Muscle layer of colon (tissue), 2 donors: ENCODE measurements around the gene ZNF683.
A peak's percentile ranks its signal among the peaks of the same experiment; 100 is the strongest.

ENCODE experiments used
- H3K27ac ChIP-seq: one replicate; pipeline ENCODE4 v1.7.0; 2013; ENCODE audit warnings: low read depth, mild to moderate bottlenecking, low read length, moderate library complexity
- H3K27me3 ChIP-seq, 2 donors: one replicate each; pipeline ENCODE4 v1.7.0; 2013; ENCODE audit warnings: low read length in 2 of 2, mild to moderate bottlenecking in 2 of 2; ENCODE audit not compliant: insufficient read depth in 2 of 2, control insufficient read depth in 1 of 2
- H3K36me3 ChIP-seq: one replicate; pipeline ENCODE4 v1.7.0; 2013; ENCODE audit warnings: mild to moderate bottlenecking, low read length; ENCODE audit not compliant: insufficient read depth
- H3K4me1 ChIP-seq: one replicate; pipeline ENCODE4 v1.7.0; 2013; ENCODE audit warnings: mild to moderate bottlenecking, low read length; ENCODE audit not compliant: insufficient read depth
- H3K4me3 ChIP-seq, 2 donors: one replicate each; pipeline ENCODE4 v1.7.0; 2013; ENCODE audit warnings: low read length in 2 of 2, low read depth in 1 of 2, mild to moderate bottlenecking in 1 of 2, moderate library complexity in 1 of 2
- H3K9ac ChIP-seq: one replicate; pipeline ENCODE4 v1.7.0; 2013; ENCODE audit warnings: low read length
- H3K9me3 ChIP-seq: one replicate; pipeline ENCODE4 v1.7.0; 2013; ENCODE audit warnings: mild to moderate bottlenecking, low read length
- donor health status: abdominal sarcoma.
- donor health status: Adenocarcinoma of cecum.

ZNF683 gene

GRCh38 chr1:26328597-26328996 is 44.0 kb downstream of the ZNF683 start:
- no peaks in the 10 kb centered on the region for H3K4me1 ChIP-seq

GRCh38 chr1:26327956-26328362 is 44.6 kb downstream of the ZNF683 start:
- Histone ChIP-seq H3K27me3 (peaks cover 12 to 13% of the 10 kb centered on the region in 2 donors), H3K4me3 (no peak overlapping the region), H3K9ac (no peak overlapping the region), H3K9me3 (no peaks in the 10 kb centered on the region), H3K36me3 (no peaks in the 10 kb centered on the region), H3K4me1 (no peaks in the 10 kb centered on the region), H3K27ac (no peak overlapping the region)

More at GRCh38 chr1:26328597-26328996, 44.0 kb downstream of the ZNF683 start:
- H3K27ac ChIP-seq = no peak overlapping the region
- no peaks in the 10 kb centered on the region for H3K36me3 ChIP-seq
- H3K27me3 ChIP-seq = peaks cover 12 to 19% of the 10 kb centered on the region in 2 donors
- no peak overlapping the region for H3K4me3 ChIP-seq
- H3K9ac ChIP-seq = no peak overlapping the region
- no peaks in the 10 kb centered on the region for H3K9me3 ChIP-seq

GRCh38 chr1:26324550-26324949 is 48.0 kb downstream of the ZNF683 start:
- Histone ChIP-seq H3K36me3 (no peaks in the 10 kb centered on the region), H3K27me3 (peaks cover 0 to 9% of the 10 kb centered on the region in 2 donors), H3K4me1 (peaks cover 6% of the 10 kb centered on the region), H3K9me3 (no peaks in the 10 kb centered on the region), H3K4me3 (no peak overlapping the region), H3K27ac (no peak overlapping the region), H3K9ac (no peak overlapping the region)

GRCh38 chr1:26323382-26323781 is 49.2 kb downstream of the ZNF683 start:
- H3K9ac ChIP-seq = no peak overlapping the region
- H3K9me3 ChIP-seq = no peaks in the 10 kb centered on the region

GRCh38 chr1:26322042-26322331 is 50.6 kb downstream of the ZNF683 start:
- peaks cover 0 to 9% of the 10 kb centered on the region in 2 donors for H3K27me3 ChIP-seq
- H3K9ac ChIP-seq = no peak overlapping the region
- H3K27ac ChIP-seq = no peak overlapping the region
- no peak overlapping the region for H3K4me3 ChIP-seq
- H3K9me3 ChIP-seq = no peaks in the 10 kb centered on the region
- peaks cover 6% of the 10 kb centered on the region for H3K4me1 ChIP-seq
- no peaks in the 10 kb centered on the region for H3K36me3 ChIP-seq

More at GRCh38 chr1:26323382-26323781, 49.2 kb downstream of the ZNF683 start:
- Histone ChIP-seq H3K36me3 (no peaks in the 10 kb centered on the region), H3K4me1 (peaks cover 6% of the 10 kb centered on the region), H3K27me3 (peaks cover 0 to 9% of the 10 kb centered on the region in 2 donors), H3K4me3 (no peak overlapping the region), H3K27ac (no peak overlapping the region)

- no peaks in the 10 kb centered on the region for H3K36me3 ChIP-seq
- no peak overlapping the region for H3K27ac ChIP-seq
- no peaks in the 10 kb centered on the region for H3K9me3 ChIP-seq
- peaks cover 6% of the 10 kb centered on the region for H3K4me1 ChIP-seq
- H3K27me3 ChIP-seq = peaks cover 0 to 9% of the 10 kb centered on the region in 2 donors
- H3K9ac ChIP-seq = no peak overlapping the region
- peak overlapping the region in 1 of 2 donors; percentile 43 for H3K4me3 ChIP-seq
Measured at GRCh38 chr1:26321315-26322041, 51.1 kb downstream of the ZNF683 start.

- H3K9me3 ChIP-seq = no peaks in the 10 kb centered on the region
- H3K4me3 ChIP-seq = peak overlapping the region in 1 of 2 donors; percentile 43
Measured at GRCh38 chr1:26320896-26321295, 51.7 kb downstream of the ZNF683 start.

GRCh38 chr1:26318338-26319064 is 54.0 kb downstream of the ZNF683 start:
- H3K9ac ChIP-seq = no peak overlapping the region
- no peaks in the 10 kb centered on the region for H3K36me3 ChIP-seq
- no peak overlapping the region for H3K27ac ChIP-seq
- peaks cover 0 to 9% of the 10 kb centered on the region in 2 donors for H3K27me3 ChIP-seq
- no peaks in the 10 kb centered on the region for H3K9me3 ChIP-seq
- peaks cover 6% of the 10 kb centered on the region for H3K4me1 ChIP-seq
- H3K4me3 ChIP-seq = no peak overlapping the region

More at GRCh38 chr1:26320896-26321295, 51.7 kb downstream of the ZNF683 start:
- H3K36me3 ChIP-seq = no peaks in the 10 kb centered on the region
- H3K27ac ChIP-seq = no peak overlapping the region
- peaks cover 6% of the 10 kb centered on the region for H3K4me1 ChIP-seq
- H3K9ac ChIP-seq = no peak overlapping the region
- peaks cover 0 to 9% of the 10 kb centered on the region in 2 donors for H3K27me3 ChIP-seq

GRCh38 chr1:26317612-26318337 is 54.8 kb downstream of the ZNF683 start, which contains the start of gene CD52:
Gene CD52, plus strand, starts transcription at chr1:26317958. Its CDS starts 60 bp downstream, at chr1:26318018.
- Histone ChIP-seq H3K36me3 (no peaks in the 10 kb centered on the region), H3K27ac (no peak within 1 kb of the TSS), H3K4me3 (no peak within 1 kb of the TSS), H3K9ac (no peak within 1 kb of the TSS), H3K4me1 (peaks cover 6% of the 10 kb centered on the region), H3K27me3 (peaks cover 0 to 9% of the 10 kb centered on the region in 2 donors), H3K9me3 (no peaks in the 10 kb centered on the region)

- Histone ChIP-seq H3K27ac (no peak overlapping the region), H3K9me3 (no peaks in the 10 kb centered on the region), H3K4me1 (peaks cover 6% of the 10 kb centered on the region), H3K27me3 (peaks cover 0 to 9% of the 10 kb centered on the region in 2 donors), H3K9ac (no peak overlapping the region), H3K4me3 (no peak overlapping the region), H3K36me3 (no peaks in the 10 kb centered on the region)
Measured at GRCh38 chr1:26317146-26317545, 55.4 kb downstream of the ZNF683 start.
